NCI-H82 (cell line): ENCODE measurements around the gene PDE4A.

ENCODE experiments used
- DNase-seq: peaks from one replicate; lab custom pipeline; 2025; lab: John Stamatoyannopoulos, UW

The PDE4A gene

DNA sequence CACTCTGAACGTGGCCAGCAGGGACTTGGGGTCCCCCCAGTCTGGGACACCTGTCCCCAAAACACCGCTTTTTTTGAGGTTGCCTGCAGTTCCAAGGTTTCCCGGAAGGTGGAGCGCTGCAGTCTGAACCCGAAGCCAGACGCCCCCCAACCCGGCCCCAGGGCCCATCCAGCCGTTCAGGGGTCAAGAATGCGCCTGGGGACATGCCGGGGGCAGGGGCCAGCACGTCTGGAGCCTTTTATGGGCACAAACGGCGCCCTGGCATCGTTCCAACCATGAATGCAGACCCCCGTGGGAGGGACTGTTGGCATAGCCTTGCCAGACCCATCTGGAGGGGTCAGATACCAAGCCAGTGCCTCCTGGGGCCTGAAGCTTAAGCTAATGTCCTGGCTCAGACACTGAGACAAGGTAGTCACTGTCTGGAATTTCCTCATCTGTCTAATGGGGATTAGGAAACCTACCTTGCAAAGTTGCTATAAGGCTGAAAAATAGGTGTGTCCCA, 90.0 kb downstream of the PDE4A start:
- DNase-seq: peak; percentile 66

DNA sequence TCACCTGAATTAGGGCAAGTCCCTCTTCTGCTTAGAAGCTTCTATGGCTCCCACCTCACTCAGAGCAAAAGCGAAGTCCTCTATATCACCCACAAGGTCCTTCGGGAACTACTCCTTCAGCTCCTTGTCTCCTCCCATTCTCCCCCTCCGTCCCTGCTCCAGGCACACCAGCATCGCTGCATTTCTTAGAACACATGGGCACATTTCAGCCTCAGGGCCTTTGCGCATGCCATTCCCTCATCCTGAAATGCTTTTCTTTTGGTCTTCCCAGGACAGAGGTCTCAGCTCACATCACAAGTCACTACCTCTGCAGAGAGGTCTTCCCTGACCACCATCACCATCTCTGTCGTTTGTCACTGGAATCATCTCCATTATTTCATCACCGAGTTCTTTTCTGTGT, 92.9 kb downstream of the PDE4A start:
- no peak for DNase-seq

DNA sequence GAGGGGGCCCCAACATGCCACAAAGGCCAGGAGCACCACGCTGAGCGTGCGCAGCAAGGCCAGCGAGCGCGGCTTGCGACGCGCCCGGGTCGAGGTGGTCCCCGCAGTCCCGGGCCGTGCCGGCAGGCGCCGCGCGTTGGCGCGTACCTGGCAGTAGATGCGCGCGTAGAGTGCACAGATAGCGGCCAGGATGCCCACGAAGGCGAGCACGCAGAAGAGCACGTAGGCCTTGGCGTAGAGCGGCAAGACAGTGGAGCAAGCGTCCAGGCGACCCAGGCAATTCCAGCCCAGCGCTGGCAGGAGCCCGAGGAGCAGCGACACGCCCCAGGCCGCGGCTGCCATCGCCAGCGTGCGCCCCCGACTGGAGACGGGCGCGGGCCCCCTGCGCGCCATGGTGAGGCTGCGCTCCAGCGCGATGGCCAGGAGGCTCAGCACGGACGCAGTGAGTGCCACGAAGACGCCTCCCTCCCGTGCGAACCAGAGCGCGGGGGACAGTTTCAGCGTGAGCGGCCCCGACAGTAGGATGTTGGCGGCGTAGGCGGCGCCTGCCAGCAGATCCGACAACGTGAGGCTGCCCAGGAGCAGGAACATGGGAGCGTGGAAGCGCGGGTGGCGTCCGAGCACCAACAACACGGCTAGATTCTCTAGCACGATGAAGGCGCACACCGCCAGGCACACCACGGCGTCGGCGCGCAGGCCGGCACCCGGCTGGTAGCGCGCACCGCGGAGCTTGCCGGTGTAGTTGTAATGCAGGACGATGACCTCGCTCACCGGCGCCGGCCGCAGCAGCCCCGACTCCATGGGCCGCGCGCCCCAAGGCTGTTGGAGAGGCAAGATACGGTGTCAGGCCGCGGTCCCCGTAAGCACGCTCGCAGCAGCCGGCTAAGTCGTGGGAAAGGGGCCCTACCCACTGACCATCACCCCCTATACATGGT, 94.1 kb downstream of the PDE4A start:
- no peak for DNase-seq

DNA sequence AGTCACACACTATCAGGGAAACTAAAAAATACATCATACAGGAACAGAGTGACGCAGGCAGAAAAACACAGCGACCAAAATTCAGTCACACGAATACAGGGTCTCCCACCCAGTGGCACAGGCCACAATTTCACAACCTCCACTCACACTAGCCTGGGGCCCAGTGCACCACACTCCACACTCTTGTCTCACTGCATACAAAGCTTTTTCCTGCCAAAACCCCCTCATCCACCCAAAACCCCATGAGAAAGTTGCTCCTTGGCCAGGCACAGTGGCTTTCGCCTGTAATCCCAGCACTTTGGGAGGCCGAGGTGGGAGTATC, 95.7 kb downstream of the PDE4A start:
- no peak for DNase-seq

DNA sequence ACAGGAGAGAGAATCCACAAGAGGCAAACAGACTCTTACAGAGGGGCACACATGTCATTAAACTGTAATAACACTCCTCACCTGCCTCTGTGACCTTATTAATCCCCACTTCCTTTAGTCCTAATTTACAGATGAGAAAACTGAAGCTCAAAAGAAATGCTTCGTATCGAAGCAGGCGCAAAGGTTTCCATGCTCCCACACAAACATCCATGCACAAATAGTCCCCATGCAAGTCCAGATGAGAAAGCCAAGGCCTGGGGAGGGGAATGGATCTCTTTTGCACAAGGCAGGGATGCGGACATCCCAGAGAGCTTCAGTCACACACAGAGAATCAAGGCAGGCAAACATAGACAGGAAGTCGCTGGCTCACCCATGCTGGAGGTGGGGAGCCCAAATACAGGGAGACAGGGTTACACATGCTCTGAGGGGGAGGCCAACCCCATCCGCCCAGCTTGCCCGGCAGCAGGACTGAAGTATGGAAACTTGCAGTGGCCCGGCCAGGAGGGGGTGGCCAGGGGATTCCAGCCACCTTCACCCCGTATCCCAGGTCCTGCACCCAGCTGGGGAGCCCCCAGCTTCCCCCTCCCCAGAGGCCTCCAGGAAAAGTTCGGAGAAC, 96.4 kb downstream of the PDE4A start:
- peak; percentile 10 for DNase-seq

DNA sequence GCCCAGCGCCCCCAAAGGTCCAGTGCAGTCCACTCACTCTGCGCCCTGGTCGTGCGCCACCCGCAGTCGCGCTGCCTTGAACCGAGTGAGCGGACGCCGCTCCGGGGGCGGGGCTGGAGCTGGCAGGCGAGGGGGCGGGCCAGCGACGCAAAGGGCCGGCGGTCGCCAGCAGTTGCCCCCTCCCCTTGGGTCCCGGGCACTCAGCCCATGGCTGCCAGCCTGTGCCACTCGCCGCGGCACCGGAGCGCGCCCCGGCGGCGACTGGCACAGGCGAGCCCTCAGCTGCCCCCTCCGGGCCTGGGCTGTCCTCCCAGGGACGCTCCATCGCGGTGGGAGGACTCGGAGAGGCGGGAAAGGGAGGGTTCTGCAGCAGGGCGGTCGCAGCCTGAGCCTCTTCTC, 97.0 kb downstream of the PDE4A start, which contains the start of gene S1PR5:
S1PR5 (minus strand) TSS at position 87 of the 399 bp plus-strand sequence. CDS start 2,436 bp downstream, outside the sequence.
- peak; percentile 52 for DNase-seq

DNA sequence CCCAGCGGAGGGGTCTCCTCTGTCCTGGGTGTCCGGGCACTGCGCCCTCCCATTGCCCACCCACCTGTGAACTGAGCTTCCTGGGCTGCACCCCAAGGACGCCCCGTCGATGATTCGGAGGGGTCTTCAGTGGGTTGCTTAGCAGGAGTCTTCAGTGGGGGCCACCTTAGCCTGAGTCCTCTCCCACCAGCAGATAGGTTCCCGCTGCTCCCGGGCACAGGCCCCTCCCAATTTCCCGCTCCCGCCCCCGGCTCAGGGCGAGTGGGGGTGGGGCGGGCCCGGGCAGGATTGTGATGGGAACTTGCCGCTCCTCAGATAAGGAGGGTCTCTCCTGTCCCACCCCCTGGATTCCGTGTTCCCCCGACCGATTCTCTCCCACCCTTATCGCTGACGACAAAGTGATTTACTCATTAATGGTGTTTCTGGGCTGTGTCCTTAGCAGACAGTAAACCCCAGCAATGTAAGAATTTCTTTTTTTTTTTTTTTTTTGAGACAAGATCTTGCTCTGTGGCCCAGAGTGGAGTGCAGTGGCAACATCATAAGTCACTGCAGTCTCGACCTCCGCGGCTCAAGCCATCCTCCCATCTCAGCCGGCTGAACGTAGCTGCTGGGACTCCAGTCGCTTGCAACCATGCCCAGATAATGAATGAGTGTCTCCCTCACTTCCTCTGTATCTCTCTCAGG, 97.6 kb downstream of the PDE4A start:
- DNase-seq: peak; percentile 46

DNA sequence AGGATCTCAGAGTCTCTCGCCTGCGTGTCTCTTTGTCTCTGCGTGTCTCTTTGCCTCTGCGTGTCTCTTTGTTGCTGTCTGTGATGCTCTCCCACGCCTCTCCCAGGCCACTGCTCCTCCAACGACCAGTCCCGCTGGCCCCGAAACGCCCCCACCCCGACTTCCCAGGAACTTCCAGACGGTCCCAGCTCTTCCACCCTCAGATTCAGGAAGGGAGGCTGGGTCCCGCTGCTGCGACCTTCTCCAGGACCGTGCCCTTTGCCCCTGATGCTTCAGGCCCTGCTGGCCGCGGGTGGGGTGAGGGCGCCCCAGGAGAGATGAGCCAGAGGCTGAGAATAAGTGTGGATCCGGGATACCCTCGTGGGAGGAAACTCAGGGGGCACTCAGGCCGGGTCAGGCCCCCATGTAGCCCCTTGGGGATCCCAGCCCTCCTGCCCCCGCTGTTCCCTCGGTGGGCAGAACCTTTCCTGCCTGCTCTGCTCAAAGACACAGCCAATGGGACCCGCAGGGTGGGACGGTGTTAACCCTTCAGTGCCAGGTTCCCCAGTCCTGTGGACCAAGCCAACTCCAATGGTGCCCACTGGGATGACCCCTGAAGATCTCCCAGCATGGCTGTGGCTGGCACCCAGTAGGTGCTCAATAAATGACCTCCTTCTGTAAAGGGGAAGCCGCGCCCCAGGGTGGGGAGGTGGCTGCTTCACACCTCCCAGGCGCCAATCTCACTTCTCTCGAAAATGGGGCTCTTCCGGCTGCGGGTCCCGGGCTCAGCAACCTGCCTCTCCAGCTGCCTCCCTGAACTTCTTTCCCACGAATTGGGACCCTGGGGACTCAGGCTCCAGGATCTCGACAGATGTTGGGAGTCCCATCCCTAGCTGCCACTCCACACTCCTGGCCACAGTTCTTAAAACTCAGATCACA, 98.4 kb downstream of the PDE4A start:
- peak; percentile 11 for DNase-seq
